ENCODE data around the gene LSM2.
"Not testable (repeated sequence)": the region's sequence is repeated elsewhere in the genome, so short reads cannot be mapped to it uniquely, and the experiment has no call there.

The LSM2 gene

GRCh38 chr6:31822036-31822821 is 15.5 kb upstream of the LSM2 start:
- no peak for TF ChIP-seq CTCF (IDR thresholded peaks at IDR 0.05)
- Histone ChIP-seq H3K4me1 (peaks cover 0 to 76% (median 50%) of the 10 kb centered on the region in 4 donors), H3K27ac (peak overlapping the region; percentile 91), H3K27me3 (no peaks in the 10 kb centered on the region), H3K4me3 (peak overlapping the region; percentile 50 to 69), H3K9me3 (no peaks in the 10 kb centered on the region), H3K36me3 (no peaks in the 10 kb centered on the region)
- intact Hi-C loops (cut with DNase I; ENCODE audit: low total_unique reads), result no loop called here
- DNase-seq, result peak; percentile 90 to 97

- Histone ChIP-seq H3K4me3 (peak overlapping the region; percentile 50 to 69), H3K36me3 (no peaks in the 10 kb centered on the region), H3K4me1 (peaks cover 0 to 75% (median 47%) of the 10 kb centered on the region in 4 donors), H3K27me3 (no peaks in the 10 kb centered on the region), H3K9me3 (no peaks in the 10 kb centered on the region), H3K27ac (peak overlapping the region; percentile 91)
- TF ChIP-seq CTCF (IDR thresholded peaks at IDR 0.05), result no peak
- peak; percentile 68 to 84 for DNase-seq
- intact Hi-C loops (cut with DNase I; ENCODE audit: low total_unique reads), result no loop called here
These were observed 14.7 kb upstream of the LSM2 start for GRCh38 chr6:31821301-31822035.

- intact Hi-C loops (cut with DNase I; ENCODE audit: low total_unique reads), result not testable (repeated sequence)
- H3K27ac ChIP-seq, result peak overlapping the region; percentile 91
These were observed 13.6 kb upstream of the LSM2 start for GRCh38 chr6:31820399-31820798.

GRCh38 chr6:31819871-31820299 is 13.1 kb upstream of the LSM2 start:
- Histone ChIP-seq H3K4me1 (peaks cover 0 to 62% (median 39%) of the 10 kb centered on the region in 4 donors), H3K4me3 (no peak overlapping the region), H3K27ac (peak overlapping the region; percentile 91), H3K36me3 (no peaks in the 10 kb centered on the region), H3K27me3 (no peaks in the 10 kb centered on the region), H3K9me3 (no peaks in the 10 kb centered on the region)
- DNase-seq, result no peak
- TF ChIP-seq CTCF (IDR thresholded peaks at IDR 0.05), result no peak
- intact Hi-C loops (cut with DNase I; ENCODE audit: low total_unique reads), result no loop called here

More at GRCh38 chr6:31820399-31820798, 13.6 kb upstream of the LSM2 start:
- H3K27me3 ChIP-seq, H3K36me3 ChIP-seq, DNase-seq, H3K9me3 ChIP-seq, H3K4me3 ChIP-seq: not testable (repeated sequence)
- peaks cover 0 to 66% (median 40%) of the 10 kb centered on the region in 4 donors for H3K4me1 ChIP-seq

GRCh38 chr6:31817929-31818511 is 11.3 kb upstream of the LSM2 start:
- H3K9me3 ChIP-seq; intact Hi-C loops (cut with DNase I; ENCODE audit: low total_unique reads); DNase-seq; H3K36me3 ChIP-seq; H3K27me3 ChIP-seq: not testable (repeated sequence)
- Histone ChIP-seq H3K4me3 (peak overlapping the region; percentile 54 to 55), H3K4me1 (peaks cover 0 to 57% (median 34%) of the 10 kb centered on the region in 4 donors), H3K27ac (peak overlapping the region; percentile 91)

GRCh38 chr6:31817133-31817928 is 10.6 kb upstream of the LSM2 start:
- peak in 1 of 2 experiments; percentile 10 for TF ChIP-seq CTCF (IDR thresholded peaks at IDR 0.05)
- H3K36me3 ChIP-seq, result not testable (repeated sequence)

More at GRCh38 chr6:31817133-31817928, 10.6 kb upstream of the LSM2 start:
- intact Hi-C loops (cut with DNase I; ENCODE audit: low total_unique reads); H3K27me3 ChIP-seq; DNase-seq; H3K9me3 ChIP-seq: not testable (repeated sequence)
- peak overlapping the region; percentile 91 for H3K27ac ChIP-seq
- H3K4me3 ChIP-seq, result peak overlapping the region; percentile 54 to 55
- H3K4me1 ChIP-seq, result peaks cover 0 to 50% (median 30%) of the 10 kb centered on the region in 4 donors
